GM12892 (cell line): ENCODE results near the gene CCN2.
A peak's percentile ranks its signal among the peaks of the same experiment; 100 is the strongest.

ENCODE experiments used
- DNase-seq: peaks from one replicate; pipeline ENCODE4 v3.0.0; 2011; ENCODE audit not compliant: insufficient read length
- FAIRE-seq: peaks from 2 replicates; lab custom pipeline; 2011; peaks lifted over from hg19 to GRCh38; lab: Jason Lieb, UNC
- POLR2A ChIP-seq: IDR thresholded peaks from 2 replicates; pipeline ENCODE4 v1.6.1; 2011; ENCODE audit warnings: low read depth, low read length, control low read depth
- POLR2AphosphoS5 ChIP-seq: IDR thresholded peaks from 2 replicates; pipeline ENCODE4 v1.6.1; 2011; ENCODE audit warnings: low read depth, low read length, control low read depth
- TAF1 ChIP-seq: IDR thresholded peaks from 2 replicates; pipeline ENCODE4 v1.6.1; 2011; ENCODE audit warnings: low read depth, mild to moderate bottlenecking, control low read depth, low read length, borderline replicate concordance

CCN2 gene

DNA sequence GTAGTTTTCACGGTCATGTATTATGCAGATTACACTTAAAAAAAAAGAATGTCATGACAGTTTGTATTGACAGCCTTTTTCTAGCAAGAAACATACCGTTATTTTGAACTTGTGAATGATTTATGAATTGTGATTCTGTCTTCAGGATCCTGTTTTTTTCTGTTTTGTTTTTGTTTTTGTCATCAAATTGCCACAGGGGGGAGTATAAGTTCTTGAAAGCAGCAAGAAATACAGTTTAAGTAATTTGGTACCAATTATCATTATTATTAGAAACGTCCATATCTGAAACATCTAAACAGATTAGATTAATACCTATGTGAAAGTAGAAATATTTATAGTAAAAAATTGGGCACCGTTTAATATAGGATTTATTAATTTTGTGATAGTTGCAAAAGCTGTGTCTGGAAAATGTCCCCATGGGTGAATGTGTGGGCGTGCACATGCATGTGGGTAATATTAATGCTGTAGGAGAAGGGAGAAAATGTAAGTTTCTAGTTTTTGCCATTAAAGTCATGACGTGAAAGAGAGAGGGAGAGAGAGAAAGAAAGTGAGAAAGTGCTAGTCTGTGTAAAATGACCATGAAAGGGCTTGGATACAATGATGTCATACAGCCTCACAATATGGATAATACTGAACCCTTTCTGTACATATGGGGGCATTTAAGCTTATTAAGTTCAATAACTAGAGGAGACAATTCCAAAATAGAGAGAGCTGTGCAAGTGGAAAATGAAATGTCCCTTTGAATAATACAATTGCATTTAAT lies 9.4 kb upstream of the CCN2 start:
- DNase-seq (no peak), FAIRE-seq (no peak)
- TF ChIP-seq POLR2A (no peak), POLR2AphosphoS5 (no peak), TAF1 (no peak)

DNA sequence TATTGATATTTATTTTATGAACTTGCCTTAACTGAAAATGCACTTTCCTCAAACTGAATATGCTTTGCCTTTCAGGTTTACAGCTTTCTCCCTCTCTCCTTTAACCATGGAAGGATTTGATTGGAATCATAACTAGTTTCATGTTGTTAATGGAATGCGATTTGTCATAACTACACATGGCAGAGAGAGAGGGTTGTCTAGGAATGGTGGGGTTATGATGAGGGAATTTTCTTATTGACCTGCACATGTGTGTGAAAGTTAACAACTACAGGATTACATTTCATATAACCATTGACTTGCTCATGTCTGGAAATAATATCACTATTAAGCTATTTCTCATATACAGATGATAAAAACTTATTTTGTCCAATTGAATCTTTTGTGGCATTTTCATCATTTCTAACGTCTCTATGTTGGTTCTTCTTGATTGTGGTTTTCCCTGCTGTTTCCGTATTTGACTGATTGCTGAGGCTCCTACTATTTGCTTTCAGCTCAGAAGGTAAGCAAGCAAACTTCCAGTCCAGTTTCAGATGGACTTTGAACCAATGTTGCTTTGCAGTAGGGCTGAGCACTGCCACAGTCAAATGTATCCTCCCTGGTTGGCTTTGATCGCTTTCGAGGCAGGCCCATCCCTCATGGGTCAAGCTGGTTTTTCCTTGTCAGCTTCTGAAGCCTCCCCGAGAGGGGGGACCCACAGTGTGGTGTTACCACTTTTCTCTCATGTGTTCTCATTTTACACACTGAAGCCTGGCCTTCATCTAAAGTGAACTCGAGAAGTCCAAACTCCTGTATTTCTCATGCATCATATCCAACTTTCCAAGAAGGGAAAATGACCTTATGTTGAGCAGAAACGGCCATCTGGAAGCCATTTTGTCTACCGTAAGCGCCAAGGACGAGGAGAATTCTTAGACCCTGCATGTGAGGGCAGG lies 7.6 kb upstream of the CCN2 start:
- DNase-seq, result no peak
- no peak for FAIRE-seq
- TF ChIP-seq POLR2AphosphoS5 (no peak), POLR2A (no peak), TAF1 (no peak)

DNA sequence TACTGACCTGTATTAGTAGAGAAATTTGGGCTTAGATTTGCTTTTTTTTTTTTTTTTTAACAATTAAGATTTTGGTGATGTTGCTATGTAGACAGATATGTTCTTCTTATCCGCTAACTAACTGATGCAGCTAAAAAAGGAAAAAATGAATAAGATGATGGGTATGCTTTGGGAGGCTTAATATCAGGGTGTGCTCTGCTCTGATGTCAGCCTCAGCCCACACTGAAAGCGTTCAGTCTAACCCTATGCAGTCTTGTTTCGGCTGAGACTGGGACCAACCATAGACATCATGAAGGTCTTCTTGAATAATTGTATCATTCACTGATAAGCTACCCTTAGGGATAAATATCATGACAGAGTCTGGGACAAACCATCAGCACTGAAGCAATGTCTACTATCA lies 6.9 kb upstream of the CCN2 start:
- DNase-seq, result no peak
- no peak for TF ChIP-seq POLR2A
- no peak for TF ChIP-seq POLR2AphosphoS5
- TF ChIP-seq TAF1, result no peak
- no peak for FAIRE-seq

DNA sequence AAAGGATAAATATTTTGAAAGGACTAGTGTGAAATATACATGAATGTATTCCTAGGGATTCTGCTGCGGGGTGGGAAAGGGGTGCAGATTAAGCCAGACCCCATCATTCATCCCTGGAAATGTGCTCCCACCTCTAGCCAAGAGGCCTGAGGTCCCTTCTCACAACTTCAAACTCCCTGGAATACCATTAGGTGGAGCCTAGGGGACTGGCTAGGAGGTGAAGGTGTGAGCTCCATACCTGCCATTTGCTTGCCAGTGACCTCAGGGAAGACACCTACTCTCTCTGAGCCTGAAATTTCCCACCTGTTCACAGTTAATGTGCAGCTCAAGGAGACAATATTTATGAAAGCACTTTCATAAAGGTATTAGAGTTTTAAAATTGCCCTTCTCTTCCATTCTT lies 4.7 kb upstream of the CCN2 start:
- DNase-seq (no peak), FAIRE-seq (no peak)
- TF ChIP-seq POLR2AphosphoS5, result no peak

DNA sequence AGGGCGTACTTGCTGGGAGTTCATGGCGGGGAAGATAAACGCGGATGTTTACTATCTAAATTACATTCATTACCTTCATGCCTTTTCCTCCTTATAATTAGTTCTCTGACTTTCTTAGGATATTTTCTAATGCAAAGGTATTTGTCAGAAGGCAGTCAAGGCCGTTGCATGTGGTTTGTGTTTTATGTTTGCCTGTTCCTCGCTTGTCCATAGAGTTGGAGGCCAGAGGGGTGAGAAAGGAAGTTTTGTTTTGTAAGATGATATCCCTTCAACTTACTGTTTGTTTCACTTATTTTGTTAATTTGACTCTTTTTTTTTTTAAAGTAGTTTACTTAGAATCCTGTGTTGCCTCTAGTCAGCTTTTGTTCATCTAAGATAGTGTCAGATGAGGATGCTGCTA lies 4.0 kb upstream of the CCN2 start:
- TF ChIP-seq POLR2AphosphoS5 (no peak), POLR2A (no peak), TAF1 (no peak)
- no peak for FAIRE-seq
- DNase-seq, result no peak

DNA sequence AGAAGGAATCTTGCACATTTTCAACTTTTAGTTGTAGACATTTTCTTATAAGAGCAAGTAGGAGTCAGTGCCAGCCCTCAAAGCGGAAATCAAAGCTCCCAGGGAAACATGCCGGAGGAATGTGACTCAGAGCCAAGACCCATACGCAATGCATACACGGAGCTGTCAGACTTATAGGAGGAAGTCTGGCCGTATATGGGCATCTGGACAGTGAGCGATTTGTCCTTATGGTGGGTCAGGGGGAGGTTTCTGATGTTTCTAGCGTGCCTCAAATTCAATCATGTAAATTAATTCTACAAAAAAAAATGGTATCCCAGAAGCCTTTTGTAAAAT lies 3.6 kb upstream of the CCN2 start:
- FAIRE-seq, result no peak
- DNase-seq, result no peak
- no peak for TF ChIP-seq POLR2A
- no peak for TF ChIP-seq POLR2AphosphoS5
- no peak for TF ChIP-seq TAF1

DNA sequence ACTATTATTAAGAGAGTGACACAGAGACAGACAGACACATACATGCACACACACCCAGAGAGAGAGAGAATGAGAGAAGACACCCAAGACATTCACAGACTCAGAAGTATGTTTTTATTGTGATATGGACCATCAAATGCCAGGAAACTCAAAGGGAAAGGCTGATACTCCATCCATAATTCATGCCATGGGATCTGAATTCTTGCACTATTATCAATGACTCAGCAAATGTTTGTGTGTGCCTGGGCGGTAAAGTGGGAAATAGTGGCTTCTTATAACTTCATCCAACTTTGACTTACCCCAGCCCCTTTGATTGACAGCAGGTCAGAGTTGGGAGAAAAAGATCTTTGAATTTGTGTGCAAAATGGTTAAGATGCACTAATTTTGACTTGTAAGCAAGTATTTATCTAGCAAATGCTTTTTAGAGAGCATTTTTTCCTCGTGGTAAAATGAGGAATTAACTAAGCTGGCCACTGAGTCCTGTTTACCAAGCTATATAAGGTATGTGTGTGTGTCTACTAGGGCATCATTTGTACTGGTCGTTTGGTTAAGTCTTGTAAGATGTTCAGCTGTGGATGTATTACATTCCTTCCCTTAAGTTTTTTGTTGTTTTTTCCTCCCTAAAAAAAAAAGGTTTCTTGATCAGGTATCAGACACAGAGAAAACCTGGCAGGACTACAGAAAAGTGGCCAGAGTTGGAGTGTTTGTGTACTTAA lies 3.0 kb upstream of the CCN2 start:
- TF ChIP-seq POLR2A (no peak), TAF1 (no peak), POLR2AphosphoS5 (no peak)
- FAIRE-seq, result no peak

DNA sequence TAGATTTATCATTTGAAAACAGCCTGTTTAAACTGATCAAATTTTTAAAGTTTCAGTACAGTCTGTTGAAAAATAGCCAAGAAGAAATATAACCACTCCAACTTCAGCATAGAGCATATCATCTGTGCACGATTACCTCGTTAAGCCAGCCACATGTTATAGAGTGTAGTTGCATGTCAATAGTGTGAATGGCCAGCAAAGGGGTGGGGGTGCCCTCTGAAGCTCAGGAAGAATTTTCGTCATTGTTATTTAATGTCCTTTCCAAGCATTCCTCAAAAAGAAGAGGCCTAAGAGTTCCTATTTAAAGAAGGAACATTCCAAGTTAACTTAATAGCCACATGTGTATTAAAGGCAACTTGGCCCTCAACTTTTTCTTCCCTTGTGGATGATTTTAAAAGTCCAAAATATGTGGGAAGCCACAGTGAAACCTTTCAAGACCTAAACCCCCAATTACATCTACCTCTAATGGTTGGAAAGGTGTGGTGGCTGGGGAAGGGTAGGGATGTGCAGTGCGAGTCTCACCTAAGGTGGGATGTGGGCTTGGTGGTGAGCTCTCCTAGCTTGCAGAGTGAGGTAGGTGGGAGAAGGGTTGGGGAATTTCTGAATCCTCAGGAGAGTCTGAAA lies 1.8 kb upstream of the CCN2 start:
- DNase-seq, result no peak
- no peak for FAIRE-seq
- TF ChIP-seq POLR2AphosphoS5 (no peak), POLR2A (no peak), TAF1 (no peak)

More for the DNA sequence above, 3.0 kb upstream of the CCN2 start:
- DNase-seq, result no peak

DNA sequence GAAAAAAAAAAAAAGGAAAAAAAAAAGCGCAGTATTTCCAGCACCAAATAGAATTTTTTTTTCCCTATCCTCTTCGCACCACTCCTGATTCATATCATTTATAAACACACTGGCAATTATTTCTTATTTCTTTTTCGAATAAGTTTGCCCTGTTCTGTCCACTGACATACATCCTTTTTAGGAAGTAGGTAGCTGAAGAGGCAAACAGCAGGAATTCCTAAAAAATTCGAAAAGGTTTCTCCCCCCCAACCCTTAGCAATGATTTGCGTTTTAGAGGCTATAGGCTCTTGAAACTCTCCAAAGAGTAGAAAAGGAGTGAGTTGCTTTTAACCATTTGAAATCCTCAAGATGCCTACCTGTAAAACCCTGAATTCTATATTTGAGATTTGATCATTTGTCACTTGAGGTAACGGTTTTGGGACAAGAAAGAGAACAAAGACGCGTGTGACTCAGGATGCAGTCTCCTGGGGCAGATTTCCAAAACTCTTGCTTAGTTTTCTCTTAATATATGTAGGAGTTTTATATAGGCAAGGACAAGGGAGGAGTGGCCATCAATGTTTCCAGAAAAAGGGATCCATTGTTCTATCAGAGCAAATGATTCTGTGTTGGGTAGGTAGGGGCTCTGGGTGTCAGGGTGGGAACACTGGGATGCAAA lies 531 bp upstream of the CCN2 start:
- DNase-seq (no peak), FAIRE-seq (no peak)
- TF ChIP-seq POLR2A (no peak), TAF1 (no peak), POLR2AphosphoS5 (no peak)

DNA sequence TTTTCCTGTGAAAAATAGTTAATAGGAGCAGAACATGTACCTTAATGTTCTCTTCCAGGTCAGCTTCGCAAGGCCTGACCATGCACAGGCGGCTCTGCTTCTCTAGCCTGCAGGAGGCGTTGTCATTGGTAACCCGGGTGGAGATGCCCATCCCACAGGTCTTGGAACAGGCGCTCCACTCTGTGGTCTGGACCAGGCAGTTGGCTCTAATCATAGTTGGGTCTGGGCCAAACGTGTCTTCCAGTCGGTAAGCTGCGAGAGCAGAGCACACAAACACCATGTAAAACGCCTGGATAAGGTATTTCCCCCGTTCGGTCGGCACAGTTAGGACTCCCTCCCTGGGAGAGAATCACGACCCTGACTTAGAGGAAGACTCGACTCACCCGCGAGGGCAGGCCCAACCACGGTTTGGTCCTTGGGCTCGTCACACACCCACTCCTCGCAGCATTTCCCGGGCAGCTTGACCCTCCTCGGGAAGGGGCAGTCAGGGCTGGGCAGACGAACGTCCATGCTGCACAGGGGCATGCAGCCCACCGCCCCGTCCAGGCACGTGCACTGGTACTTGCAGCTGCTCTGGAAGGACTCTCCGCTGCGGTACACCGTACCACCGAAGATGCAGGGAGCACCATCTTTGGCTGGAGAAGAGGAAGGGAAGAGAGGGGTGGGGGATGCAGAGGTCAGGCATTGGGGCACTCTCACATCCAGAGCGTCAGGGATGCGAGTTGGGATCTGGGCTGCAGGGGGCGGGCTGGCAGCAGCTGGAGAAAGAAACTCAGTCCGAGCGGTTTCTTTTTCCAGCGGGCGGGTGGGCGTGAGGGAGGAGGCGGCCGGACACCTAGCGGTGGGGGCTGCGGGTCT lies 1.0 kb downstream of the CCN2 start:
- no peak for TF ChIP-seq POLR2AphosphoS5
- TF ChIP-seq POLR2A, result no peak
- no peak for TF ChIP-seq TAF1
- FAIRE-seq (no peak), DNase-seq (peak; percentile 15)
